ELR (cell line): ENCODE results near the gene SLC25A4.

Experiments used
- DNase-seq: peaks from one replicate; pipeline ENCODE4 v3.0.0-alpha.2; 2015; ENCODE audit warnings: low read depth

The SLC25A4 gene

GRCh38 chr4:185120631-185120946, 22.5 kb upstream of the SLC25A4 start:
- DNase-seq, result no peak

GRCh38 chr4:185122681-185123345, 20.3 kb upstream of the SLC25A4 start:
- peak; percentile 27 for DNase-seq

GRCh38 chr4:185124006-185124405, 19.1 kb upstream of the SLC25A4 start:
- no peak for DNase-seq

GRCh38 chr4:185127021-185127925, 15.8 kb upstream of the SLC25A4 start:
- DNase-seq, result peak; percentile 9

- peak; percentile 52 for DNase-seq
Measured at GRCh38 chr4:185128272-185129119, 14.6 kb upstream of the SLC25A4 start.

- DNase-seq, result peak; percentile 69
Measured at GRCh38 chr4:185134307-185134869, 8.7 kb upstream of the SLC25A4 start.

- DNase-seq, result no peak
Measured at GRCh38 chr4:185137233-185137925, 5.7 kb upstream of the SLC25A4 start.

- no peak for DNase-seq
Measured at GRCh38 chr4:185138161-185138560, 4.9 kb upstream of the SLC25A4 start.

- no peak for DNase-seq
Measured at GRCh38 chr4:185139736-185140135, 3.3 kb upstream of the SLC25A4 start.

GRCh38 chr4:185141777-185142176, 1.3 kb upstream of the SLC25A4 start:
- no peak for DNase-seq

GRCh38 chr4:185142564-185142911, 528 bp upstream of the SLC25A4 start:
- DNase-seq, result no peak

GRCh38 chr4:185143601-185143969, 519 bp downstream of the SLC25A4 start:
- peak; percentile 43 for DNase-seq

- no peak for DNase-seq
Measured at GRCh38 chr4:185144601-185145240, 1.7 kb downstream of the SLC25A4 start.

- DNase-seq, result no peak
Measured at GRCh38 chr4:185145572-185145971, 2.5 kb downstream of the SLC25A4 start.

- no peak for DNase-seq
Measured at GRCh38 chr4:185149392-185149791, 6.3 kb downstream of the SLC25A4 start.

GRCh38 chr4:185151296-185151695, 8.2 kb downstream of the SLC25A4 start:
- no peak for DNase-seq

- DNase-seq, result no peak
Measured at GRCh38 chr4:185165605-185166063, 22.6 kb downstream of the SLC25A4 start.

- peak; percentile 10 for DNase-seq
Measured at GRCh38 chr4:185167234-185167633, 24.2 kb downstream of the SLC25A4 start.

GRCh38 chr4:185171373-185172071, 28.5 kb downstream of the SLC25A4 start:
- DNase-seq, result no peak

GRCh38 chr4:185179488-185179887, 36.4 kb downstream of the SLC25A4 start:
- DNase-seq, result no peak

GRCh38 chr4:185182239-185182638, 39.2 kb downstream of the SLC25A4 start:
- no peak for DNase-seq
